Stimulated activated CD8-positive, alpha-beta memory T cell treated with anti-CD3 and anti-CD28 coated beads, Interleukin-12 subunit alpha, Interleukin-12 subunit beta, amount 100 ng/mL, for 4 hours (primary cell): ENCODE results near the gene CBLB.

Experiments
- DNase-seq: peaks from one replicate; pipeline ENCODE4 v3.0.0-alpha.2; 2020; ENCODE audit warnings: low read depth

CBLB gene

DNA sequence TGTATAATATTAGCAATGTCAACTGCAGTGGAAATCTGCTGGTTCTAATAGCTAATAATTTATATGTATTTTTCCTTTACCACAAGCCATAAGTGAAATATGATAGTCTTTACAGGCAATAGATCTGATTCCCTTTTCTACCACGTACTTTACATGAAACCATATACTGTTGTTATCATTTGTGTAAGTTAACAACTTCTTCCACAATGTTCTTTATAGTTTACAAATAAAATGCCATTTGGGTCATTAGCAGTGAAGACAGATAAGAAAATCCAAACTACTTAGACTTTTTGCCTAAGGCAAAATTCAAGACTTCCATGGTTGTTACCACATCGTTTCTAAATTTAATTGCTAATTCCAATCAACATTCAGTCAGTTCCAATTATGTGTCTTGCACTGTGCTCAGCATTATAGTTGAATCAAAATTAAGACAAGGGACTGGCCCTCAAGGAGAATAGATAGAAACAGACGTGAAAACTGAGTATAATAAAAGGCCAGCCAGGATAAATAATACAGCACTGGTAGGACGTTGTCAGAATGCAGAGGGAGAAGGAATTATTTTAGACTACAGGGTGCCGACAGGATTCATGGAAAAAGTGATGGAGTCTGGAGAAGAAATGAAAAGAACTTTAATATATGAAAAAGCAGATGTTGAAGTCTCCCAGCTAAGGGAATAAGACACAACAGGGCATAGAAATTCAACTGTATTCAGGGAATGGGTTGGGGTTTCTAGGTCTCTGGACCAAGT is 252.3 kb downstream of the CBLB start:
- DNase-seq, result no peak

GRCh38 chr3:105615814-105616213 is 253.0 kb downstream of the CBLB start:
- DNase-seq, result no peak

GRCh38 chr3:105614288-105615030 is 254.4 kb downstream of the CBLB start:
- DNase-seq, result no peak

DNA sequence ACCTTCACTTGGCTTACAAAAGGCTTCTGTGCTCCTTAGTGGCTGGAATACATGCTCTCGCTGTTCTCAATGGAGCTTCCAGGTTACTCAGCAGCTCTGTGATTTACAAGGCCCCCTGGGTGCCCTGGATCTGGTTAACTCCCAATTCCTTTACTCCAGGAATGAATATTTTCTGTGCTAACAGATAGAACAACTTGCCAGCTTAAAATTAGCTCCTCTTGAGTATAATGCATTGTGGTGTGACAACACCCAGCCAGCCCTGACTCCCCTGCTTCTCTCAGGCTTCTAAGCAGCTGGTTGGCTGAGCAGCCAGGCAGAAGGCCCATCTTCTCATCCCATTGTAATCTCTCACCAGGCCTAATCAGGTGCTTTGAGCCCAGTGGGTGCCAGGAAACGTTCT is 255.7 kb downstream of the CBLB start:
- DNase-seq, result no peak

DNA sequence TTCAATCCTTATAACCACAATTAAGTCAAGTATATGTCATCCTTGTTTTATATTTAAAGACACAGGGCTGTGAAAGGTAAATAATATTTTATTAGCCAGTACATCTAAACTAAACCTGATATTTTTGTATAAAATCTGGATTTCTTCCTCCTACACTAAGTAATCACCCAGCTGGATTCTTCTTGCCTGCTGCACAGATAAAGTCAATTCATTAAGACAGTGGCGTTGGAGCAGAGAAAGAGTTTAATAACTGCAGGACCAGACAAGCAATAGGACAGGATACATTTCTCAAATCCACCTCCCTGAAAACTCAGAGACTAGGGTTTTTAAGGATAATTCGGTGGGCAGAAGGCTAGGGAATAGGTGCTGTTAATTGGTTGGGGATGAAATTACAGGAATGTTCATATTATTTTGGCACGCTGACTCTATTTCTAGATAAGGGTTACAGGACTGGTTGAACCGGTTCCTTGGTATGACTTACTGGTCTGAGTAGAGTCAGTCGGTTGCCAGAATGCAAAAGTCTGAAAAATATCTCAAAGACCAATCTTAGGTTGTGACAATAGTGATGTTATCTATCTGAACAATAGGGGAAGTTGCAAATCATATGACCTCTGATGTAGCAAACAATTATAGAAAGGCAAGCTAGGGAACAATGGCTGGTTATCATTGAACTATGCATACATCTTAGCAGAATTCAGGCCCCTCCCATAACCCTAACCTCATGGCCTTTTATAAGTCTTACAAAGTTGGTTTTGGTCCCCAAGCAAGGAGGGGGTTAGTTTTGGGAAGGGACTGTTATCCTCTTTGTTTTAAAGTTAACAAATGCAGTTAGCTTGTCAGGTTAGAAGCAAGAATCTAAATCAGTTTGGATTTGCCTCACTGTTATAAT is 257.3 kb downstream of the CBLB start:
- DNase-seq, result no peak

DNA sequence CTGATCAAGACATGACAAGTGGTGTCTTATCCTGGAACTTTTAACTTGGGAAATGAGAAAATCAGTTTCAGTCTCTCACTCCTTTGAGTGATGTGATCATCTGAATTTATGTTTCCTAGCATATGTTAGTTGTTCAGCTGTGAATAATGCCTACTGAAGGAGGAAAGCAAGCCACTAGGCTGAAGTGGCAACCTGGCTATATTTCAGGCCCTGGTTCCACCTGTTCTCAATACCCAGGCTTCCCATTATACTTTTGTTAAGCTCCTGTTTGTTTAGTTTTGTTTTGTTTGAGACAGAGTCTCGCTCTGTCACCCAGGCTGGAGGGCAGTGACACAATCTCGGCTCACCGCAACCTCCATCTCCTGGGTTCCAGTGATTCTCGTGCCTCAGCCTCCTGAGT is 258.3 kb downstream of the CBLB start:
- no peak for DNase-seq

DNA sequence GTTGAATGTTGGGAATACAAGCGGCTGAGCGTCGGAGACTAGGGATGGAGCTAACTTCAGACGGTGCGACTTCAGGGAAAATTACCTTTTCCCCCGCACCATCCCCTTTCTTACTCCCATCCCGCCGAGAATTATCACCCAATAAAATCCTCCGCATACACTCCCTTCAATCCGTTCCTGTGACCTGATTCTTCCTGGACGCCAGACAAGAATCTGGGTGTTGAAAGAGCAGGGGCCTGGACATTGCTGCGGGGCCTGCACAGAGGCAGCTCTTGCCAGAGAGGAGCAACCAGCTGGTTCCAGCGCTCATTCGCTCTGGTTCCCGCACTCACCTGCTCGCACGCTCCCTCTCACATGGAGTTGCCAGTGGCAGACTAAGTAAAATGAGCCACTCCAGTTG is 260.2 kb downstream of the CBLB start:
- DNase-seq, result no peak

- DNase-seq, result no peak
Measured at GRCh38 chr3:105606016-105606415, 262.8 kb downstream of the CBLB start.
